ENCODE results near the gene CFAP107.
A peak's percentile ranks its signal among the peaks of the same experiment; 100 is the strongest.
"Not testable (repeated sequence)": the region's sequence is repeated elsewhere in the genome, so short reads cannot be mapped to it uniquely, and the experiment has no call there.

CFAP107 gene

DNA sequence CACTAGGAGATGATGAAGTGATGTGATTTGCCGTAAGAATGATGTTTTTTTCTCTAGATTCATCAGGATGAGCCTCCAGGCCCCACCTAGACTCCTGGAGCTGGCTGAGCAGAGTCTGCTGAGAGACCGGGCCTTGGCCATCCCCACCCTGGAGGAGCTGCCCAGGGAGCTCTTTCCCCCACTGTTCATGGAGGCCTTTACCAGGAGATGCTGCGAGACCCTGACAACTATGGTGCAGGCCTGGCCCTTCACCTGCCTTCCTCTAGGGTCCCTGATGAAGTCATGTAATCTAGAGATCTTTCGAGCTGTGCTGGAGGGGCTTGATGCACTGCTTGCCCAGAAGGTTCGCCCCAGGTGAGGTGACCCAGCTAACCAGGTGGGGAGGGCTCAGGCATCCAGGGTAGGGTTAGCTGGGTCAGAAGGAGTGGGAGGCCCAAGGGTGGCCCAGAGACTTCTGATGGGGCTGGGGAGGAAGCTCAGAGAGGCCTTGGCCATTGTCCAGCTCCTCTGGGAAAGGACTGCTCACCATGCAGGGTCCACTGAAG, 28.9 kb downstream of the CFAP107 start:
- no peak for DNase-seq (ENCODE audit: low read depth)
- H3K4me3 ChIP-seq (ENCODE audit: low read depth, low read length), result no peak overlapping the region
- TF ChIP-seq, protein P1, sequence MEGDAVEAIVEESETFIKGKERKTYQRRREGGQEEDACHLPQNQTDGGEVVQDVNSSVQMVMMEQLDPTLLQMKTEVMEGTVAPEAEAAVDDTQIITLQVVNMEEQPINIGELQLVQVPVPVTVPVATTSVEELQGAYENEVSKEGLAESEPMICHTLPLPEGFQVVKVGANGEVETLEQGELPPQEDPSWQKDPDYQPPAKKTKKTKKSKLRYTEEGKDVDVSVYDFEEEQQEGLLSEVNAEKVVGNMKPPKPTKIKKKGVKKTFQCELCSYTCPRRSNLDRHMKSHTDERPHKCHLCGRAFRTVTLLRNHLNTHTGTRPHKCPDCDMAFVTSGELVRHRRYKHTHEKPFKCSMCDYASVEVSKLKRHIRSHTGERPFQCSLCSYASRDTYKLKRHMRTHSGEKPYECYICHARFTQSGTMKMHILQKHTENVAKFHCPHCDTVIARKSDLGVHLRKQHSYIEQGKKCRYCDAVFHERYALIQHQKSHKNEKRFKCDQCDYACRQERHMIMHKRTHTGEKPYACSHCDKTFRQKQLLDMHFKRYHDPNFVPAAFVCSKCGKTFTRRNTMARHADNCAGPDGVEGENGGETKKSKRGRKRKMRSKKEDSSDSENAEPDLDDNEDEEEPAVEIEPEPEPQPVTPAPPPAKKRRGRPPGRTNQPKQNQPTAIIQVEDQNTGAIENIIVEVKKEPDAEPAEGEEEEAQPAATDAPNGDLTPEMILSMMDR (IDR thresholded peaks at IDR 0.05; ENCODE audit: insufficient read depth, low read depth, low read length, missing control alignments), result no peak

DNA sequence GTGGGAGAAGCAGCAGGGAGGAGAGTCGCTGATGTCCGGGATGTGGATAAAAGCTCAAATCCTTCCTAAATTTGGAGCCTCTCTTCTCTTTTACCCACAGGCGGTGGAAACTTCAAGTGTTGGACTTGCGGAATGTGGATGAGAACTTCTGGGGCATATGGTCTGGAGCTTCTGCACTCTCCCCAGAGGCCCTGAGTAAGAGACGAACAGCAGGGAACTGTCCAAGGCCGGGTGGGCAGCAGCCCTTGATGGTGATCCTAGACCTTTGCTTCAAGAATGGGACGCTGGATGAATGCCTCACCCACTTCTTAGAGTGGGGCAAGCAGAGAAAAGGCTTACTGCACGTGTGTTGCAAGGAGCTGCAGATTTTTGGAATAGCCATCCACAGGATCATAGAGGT, 29.4 kb downstream of the CFAP107 start:
- DNase-seq (ENCODE audit: low read depth), result no peak
- H3K4me3 ChIP-seq (ENCODE audit: low read depth, low read length), result no peak overlapping the region
- TF ChIP-seq, protein P1 (IDR thresholded peaks at IDR 0.05; ENCODE audit: insufficient read depth, low read depth, low read length, missing control alignments), result no peak

DNA sequence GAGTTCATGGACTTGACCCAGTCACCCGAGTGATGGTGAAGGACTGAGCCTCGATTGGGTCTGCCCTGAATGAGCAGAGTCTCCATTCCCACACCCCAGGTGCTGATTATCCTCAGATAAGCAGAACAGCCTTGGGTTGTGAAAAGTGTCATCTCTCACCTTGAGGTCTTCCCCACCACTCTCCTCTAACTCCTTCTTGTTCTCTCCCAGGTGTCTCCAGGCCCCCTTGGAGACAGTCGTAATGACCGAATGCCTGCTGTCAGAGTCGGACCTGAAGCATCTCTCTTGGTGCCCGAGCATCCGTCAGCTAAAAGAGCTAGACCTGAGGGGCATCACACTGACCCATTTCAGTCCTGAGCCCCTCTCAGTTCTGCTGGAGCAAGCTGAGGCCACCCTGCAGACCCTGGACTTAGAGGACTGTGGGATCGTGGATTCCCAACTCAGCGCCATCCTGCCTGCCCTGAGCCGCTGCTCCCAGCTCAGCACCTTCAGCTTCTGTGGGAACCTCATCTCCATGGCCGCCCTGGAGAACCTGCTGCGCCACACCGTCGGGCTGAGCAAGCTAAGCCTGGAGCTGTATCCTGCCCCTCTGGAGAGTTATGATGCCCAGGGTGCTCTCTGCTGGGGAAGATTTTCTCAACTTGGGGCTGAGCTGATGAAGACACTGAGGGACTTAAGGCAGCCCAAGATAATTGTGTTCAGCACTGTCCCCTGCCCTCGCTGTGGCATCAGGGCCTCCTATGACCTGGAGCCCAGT, 31.0 kb downstream of the CFAP107 start:
- H3K4me3 ChIP-seq (ENCODE audit: low read depth, low read length), result no peak overlapping the region
- DNase-seq (ENCODE audit: low read depth), result no peak
- TF ChIP-seq, protein P1 (IDR thresholded peaks at IDR 0.05; ENCODE audit: insufficient read depth, low read depth, low read length, missing control alignments), result no peak

DNA sequence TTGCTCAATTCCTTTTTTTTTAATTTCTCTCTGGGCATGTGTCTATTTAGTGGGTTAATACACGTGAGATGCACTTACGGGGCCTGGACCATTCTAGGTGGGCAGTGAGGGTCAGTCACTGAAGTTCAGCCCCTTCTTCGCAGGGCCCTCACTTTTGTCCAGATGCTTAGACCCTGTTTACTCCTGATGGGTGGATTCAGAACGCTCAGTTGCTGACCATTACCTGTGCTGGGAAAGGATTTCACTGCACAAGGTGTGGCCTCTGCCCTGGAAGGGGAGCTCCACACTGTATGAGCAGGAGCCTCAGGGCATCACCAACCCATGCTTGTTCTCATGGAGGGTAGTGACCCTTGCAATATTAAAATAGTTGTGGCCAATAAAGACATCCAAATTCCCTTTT, 32.1 kb downstream of the CFAP107 start:
- TF ChIP-seq, protein P1 (IDR thresholded peaks at IDR 0.05; ENCODE audit: insufficient read depth, low read depth, low read length, missing control alignments), result no peak
- no peak overlapping the region for H3K4me3 ChIP-seq (ENCODE audit: low read depth, low read length)
- no peak for DNase-seq (ENCODE audit: low read depth)

DNA sequence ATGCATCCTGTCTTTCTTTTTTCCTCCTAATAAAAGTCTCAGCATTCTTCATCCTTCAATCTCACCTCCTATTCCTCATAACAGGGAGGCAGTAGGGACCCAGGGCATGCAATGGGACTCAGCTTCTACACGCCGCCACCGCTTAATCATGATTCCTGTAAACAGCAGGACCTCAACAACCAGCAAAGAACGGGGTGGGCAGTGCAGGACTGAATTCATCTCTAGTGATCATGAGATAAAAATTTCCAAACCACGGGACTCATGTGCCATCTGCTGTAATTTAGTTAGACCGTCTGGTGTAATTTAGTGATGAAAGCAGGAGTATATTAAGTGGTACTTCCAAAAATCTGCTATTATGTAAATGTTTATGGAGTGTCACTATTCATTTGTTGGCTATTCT, 32.9 kb downstream of the CFAP107 start:
- TF ChIP-seq, protein P1 (IDR thresholded peaks at IDR 0.05; ENCODE audit: insufficient read depth, low read depth, low read length, missing control alignments), result no peak

DNA sequence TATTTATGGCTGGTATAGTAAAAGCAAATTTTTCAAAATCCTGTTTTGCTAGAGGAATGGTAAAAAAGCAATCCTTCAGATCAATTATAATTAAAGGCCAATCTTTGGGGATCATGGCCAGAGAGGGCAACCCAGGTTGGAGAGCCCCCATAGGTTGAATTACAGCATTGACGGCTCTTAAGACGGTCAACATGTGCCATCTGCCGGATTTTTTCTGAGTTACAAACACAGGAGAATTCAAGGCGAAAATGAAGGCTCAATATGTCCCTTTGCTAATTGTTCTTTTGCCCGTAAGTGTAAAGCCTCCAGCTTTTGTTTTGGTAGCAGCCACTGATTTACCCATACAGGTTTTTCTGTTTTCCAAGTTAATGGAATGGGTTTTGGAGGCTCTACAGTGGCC, 35.5 kb downstream of the CFAP107 start:
- not testable (repeated sequence) for H3K4me3 ChIP-seq (ENCODE audit: low read depth, low read length); DNase-seq (ENCODE audit: low read depth)

More for the DNA sequence above, 32.9 kb downstream of the CFAP107 start:
- DNase-seq (ENCODE audit: low read depth), result no peak
- H3K4me3 ChIP-seq (ENCODE audit: low read depth, low read length), result no peak overlapping the region

DNA sequence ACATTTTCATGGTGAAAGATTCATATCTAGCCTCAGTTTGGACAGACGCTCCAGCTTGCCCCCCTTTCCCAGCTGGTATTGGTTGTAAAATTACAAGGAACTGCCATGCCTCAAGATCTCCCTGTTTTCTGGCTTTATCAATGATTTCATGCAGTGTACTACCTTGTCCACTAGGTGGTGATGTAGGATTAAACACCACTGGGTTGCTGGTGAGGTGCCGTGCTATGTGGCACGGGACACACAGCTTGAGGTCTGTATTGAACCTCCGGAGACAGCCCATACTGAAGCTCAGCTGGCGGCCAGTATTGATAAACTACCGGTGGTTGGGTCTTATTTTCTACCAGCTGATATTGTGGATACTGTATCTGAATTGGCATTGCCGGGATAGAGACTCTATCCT, 37.8 kb downstream of the CFAP107 start:
- not testable (repeated sequence) for DNase-seq (ENCODE audit: low read depth); H3K4me3 ChIP-seq (ENCODE audit: low read depth, low read length)
- TF ChIP-seq, protein P1 (IDR thresholded peaks at IDR 0.05; ENCODE audit: insufficient read depth, low read depth, low read length, missing control alignments), result peak; percentile 2

DNA sequence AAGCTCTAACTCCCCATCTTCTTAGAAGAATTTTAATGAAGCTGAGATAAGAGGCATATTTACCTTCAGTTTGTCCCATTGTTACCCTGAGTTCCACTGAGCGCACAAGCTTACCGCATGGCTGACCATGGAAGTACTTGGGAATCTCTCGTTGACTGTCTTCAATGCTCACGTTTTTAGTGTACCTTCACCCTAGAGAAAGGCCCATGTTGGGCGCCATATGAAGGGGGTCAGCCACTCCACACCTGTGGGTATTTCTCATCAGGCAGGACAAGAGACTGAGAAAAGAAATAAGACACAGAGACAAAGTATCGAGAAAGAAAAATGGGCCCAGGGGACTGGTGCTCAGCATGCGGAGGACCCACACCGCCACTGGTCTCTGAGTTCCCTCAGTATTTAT, 38.7 kb downstream of the CFAP107 start:
- DNase-seq (ENCODE audit: low read depth); H3K4me3 ChIP-seq (ENCODE audit: low read depth, low read length): not testable (repeated sequence)

DNA sequence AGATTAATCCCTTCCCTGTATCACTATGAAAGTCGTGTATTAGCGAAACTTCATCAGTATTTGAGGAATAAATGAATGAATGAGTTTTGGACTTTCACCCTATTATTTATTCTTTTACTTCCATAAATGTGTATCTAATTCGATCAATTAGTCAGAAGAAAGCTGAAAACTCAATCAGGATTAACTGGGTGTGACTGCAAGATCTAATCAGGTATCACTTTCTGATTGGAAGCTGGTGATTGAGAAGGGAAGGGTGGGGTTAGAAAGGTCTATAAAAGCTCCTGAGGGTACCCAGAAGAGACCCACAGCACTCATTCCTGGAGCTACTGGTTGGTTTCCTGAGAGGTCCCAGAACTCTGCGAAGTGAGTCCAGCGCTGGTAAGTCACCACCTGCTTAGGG, 45.1 kb downstream of the CFAP107 start, which contains the start of gene PRAMEF1:
Gene PRAMEF1, plus strand, starts transcription at position 301 of the 400 bp plus-strand sequence. CDS start 1,831 bp downstream, outside the sequence.
- DNase-seq (ENCODE audit: low read depth), result not testable (repeated sequence)

More for the DNA sequence above, 45.1 kb downstream of the CFAP107 start, which contains the start of gene PRAMEF1:
- H3K4me3 ChIP-seq (ENCODE audit: low read depth, low read length), result not testable (repeated sequence)

All from GM12865 (cell line).